Stimulated activated CD4-positive, alpha-beta T cell treated with anti-CD3 and anti-CD28 coated beads, Interleukin-12 subunit alpha, Interleukin-12 subunit beta, amount 100 ng/mL, for 48 hours (primary cell): ENCODE measurements around the gene ZFYVE19.
A peak's percentile ranks its signal among the peaks of the same experiment; 100 is the strongest.
"Not testable (repeated sequence)": the region's sequence is repeated elsewhere in the genome, so short reads cannot be mapped to it uniquely, and the experiment has no call there.

ENCODE experiments used
- DNase-seq, 3 donors: peaks; one replicate each; pipeline ENCODE4 v3.0.0-alpha.2; 2020; ENCODE audit warnings: low read depth in 2 of 3, low spot score in 1 of 3

Gene ZFYVE19

GRCh38 chr15:40845511-40846284 is 38.8 kb downstream of the ZFYVE19 start:
- no peak for DNase-seq

DNA sequence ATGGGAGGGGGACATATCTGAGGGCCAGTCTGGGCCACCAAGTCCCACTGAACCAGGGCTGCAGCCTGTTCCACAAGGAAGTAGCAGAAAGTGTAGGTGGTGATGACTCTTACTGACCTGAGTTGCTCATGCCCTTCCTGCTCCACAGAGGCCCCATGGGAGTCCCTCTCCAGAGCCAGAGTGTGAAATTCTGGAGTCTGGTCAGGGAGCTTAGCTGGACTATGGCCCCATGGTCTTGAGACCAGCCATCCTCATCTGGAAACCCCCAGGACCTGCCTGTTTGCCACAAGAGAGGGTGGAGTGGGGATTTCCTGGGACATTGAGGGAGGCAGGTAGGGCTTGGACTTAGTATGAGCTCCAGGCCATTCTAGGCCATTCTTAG is 39.9 kb downstream of the ZFYVE19 start:
- DNase-seq, result no peak

DNA sequence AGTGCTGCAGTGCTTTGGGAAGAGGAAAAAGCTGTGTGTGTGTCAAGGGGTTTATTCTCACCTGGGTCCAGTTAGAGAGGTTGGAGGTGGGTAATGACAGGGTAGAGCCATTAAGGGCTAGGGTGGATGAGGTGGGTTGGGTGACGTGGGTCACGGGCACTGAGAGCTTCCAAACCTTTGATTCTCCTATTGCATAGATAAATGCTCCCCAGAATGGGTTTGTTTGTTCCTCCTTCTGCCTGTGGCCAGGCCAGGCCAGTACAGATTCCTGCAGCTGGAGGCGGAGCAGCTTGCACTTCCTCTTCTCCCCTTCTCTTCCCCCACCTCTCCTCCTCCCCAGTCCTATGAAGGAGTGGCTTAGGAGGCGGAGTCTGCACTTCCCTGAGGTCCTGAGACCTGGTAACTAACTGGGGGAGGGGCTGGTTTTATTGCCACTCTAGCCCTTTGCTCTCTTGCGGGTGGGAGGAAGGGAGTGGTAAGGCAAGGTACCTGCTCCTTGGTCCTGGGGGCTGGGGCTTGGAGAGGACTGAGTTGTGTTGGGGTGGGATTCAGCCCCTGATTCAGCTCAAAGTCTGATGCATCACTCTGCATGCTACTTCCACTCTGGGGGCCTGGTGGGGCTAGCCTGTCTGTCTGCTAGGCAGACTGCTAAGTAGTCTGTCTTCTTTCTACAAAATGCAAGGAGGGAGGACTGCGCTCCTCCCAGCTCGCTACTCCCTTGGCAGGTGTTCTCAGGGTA is 40.5 kb downstream of the ZFYVE19 start:
- DNase-seq, result no peak

- DNase-seq, result no peak
These were observed 43.8 kb downstream of the ZFYVE19 start for GRCh38 chr15:40850576-40851112.

- no peak for DNase-seq
These were observed 45.6 kb downstream of the ZFYVE19 start for GRCh38 chr15:40852529-40852928.

- no peak for DNase-seq
These were observed 46.5 kb downstream of the ZFYVE19 start for GRCh38 chr15:40853241-40853890.

- DNase-seq, result no peak
These were observed 47.3 kb downstream of the ZFYVE19 start for GRCh38 chr15:40854161-40854560.

DNA sequence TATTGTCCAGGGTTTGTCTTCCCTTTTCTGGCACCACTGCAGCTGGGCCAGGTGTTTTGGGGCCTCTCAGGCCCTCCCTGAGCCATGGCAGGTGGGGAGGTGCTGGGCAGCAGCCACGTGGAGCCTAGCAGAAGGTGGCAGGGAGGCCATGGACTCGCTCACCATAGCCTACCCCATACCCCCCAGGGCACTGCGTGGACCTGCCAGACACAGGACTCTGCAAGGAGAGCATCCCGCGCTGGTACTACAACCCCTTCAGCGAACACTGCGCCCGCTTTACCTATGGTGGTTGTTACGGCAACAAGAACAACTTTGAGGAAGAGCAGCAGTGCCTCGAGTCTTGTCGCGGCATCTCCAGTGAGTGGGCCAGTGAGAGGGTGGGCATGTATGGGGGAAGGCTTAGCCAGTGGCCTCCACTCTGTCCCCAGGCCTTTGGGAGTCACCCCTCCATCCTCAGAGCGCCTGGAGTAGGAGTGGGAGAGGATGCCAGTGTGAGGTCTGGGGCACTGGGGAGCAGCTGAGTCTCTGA is 48.9 kb downstream of the ZFYVE19 start:
- DNase-seq, result no peak

DNA sequence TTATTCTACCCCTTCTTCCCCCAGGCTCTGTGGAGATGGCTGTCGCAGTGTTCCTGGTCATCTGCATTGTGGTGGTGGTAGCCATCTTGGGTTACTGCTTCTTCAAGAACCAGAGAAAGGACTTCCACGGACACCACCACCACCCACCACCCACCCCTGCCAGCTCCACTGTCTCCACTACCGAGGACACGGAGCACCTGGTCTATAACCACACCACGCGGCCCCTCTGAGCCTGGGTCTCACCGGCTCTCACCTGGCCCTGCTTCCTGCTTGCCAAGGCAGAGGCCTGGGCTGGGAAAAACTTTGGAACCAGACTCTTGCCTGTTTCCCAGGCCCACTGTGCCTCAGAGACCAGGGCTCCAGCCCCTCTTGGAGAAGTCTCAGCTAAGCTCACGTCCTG is 49.9 kb downstream of the ZFYVE19 start:
- DNase-seq, result no peak

GRCh38 chr15:40857601-40858341 is 50.9 kb downstream of the ZFYVE19 start:
- DNase-seq, result peak; percentile 71 to 92 (median 71)

DNA sequence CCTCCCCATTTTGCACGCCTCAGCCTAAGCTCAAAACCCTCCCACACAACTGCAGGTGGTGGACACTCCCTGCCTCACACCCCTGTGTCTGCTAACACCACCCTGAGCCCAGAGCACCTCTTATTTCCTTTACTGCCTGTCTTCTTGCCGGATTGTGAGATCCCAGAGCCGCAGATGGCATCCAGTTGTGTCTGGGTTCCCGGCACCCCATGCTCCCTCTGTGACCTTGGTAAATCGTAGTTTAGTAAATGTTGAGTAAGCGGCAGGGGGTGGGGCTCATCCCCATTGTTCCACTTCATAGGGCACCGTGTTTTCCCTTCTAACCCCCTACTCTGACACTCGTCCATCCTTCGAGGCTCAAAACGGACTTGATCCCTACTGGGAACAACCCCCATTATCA is 51.8 kb downstream of the ZFYVE19 start:
- DNase-seq, result no peak

- peak; percentile 81 to 87 (median 82) for DNase-seq
These were observed 52.4 kb downstream of the ZFYVE19 start for GRCh38 chr15:40859206-40859851.

DNA sequence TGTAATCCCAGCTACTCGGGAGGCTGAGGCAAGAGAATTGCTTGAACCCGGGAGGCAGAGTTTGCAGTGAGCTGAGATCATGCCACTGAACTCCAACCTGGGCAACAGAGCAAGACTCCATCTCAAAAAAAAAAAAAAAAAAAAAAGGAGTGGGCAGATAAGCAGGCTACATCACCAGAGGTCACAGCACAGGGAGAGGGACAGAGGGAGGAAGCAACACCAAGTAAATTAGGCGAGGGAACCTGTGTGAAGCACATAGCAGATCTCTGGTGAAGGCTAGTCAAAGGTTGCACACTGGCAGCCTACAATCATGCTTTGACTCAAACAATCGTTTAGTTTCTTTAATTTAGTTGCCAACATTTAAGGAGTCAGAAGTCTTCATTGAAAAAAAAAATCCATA is 54.3 kb downstream of the ZFYVE19 start:
- not testable (repeated sequence) for DNase-seq

DNA sequence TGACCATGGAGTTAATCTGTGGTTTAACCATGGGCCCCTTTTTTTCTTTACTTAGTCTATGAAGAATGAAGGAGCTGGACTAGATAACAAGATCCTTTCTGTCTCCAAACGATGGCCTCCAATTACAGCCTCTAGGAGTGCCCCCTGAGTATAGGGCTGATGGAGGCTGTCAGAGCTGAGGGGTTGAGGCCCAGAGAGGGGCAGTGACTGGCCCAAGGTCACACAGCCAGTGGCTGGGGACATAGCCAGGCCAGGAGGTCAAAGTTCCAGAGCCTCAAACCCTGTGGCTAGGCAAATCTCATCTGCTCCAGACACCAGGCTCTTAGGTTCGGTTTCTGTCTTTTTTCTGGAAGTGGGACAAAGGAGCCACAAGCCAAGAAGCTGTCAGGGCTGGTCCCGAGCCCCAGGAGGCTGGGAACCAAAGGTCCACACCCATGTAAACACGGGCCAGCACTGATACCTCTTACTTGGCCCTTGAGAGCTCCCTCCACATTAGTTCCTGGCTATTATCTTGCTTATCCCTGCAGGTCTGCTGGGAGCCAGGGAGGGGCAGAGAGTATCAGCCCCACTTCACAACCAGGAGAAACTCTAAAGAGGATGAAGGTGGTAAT is 56.9 kb downstream of the ZFYVE19 start:
- DNase-seq, result no peak
